Measurements from ENCODE around the gene FOXD4L1. TPM values are rescaled to one million over a fixed set of nuclear protein-coding genes. Genes with fewer than 3 reads are reported as not detected.
"Not testable (repeated sequence)": the region's sequence is repeated elsewhere in the genome, so short reads cannot be mapped to it uniquely, and the experiment has no call there.

FOXD4L1 gene
- under 1 TPM in 2 of 4 donors, not detected in 2; 0.19 to 0.24 TPM for total RNA-seq

DNA sequence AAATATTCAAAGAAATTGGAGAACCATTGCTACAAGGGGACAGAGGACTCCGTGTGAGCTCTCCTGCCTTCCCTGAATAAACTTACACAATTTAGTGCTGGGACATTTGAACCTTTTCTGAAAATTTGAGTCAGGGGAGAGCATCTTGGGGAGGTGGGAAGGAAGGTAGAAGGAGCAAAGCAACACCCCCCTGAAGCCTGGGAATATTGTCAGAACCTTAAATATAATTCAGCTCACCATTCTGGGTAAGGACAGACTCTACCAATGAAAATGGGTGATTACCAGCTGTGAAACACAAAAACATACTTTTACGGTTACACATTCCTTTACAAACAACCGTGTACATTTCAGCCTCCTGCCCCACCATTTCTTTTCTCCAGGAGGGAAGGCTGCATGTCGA is at the start of gene FOXD4L1:
FOXD4L1 (plus strand) TSS at position 301 of the 400 bp plus-strand sequence. CDS start 592 bp downstream, outside the sequence.
- not testable (repeated sequence) for ATAC-seq (ENCODE audit: low FRiP score); DNase-seq (ENCODE audit: low spot score)

DNA sequence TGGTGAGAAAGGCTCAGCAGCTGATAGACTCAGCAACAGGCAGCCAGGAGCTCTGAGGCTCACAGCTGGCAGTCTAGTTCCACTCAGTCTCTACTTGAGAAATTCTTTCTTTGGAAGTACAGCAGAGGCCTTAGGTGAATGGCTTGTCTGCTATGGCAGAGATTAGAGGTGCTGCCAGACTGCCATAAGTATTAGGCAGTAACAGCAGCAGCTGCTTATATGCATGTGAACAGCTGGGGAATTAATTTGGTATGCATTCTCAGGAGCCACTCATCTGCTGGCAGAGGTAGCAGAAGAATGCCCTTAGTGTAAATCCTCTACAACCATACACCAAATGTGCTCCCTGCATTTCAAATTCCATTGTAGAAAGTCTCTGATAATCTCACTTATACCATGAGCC is 32.7 kb upstream of the FOXD4L1 start:
- DNase-seq (ENCODE audit: low spot score); ATAC-seq (ENCODE audit: low FRiP score): not testable (repeated sequence)

GRCh38 chr2:113476688-113477368 is 21.6 kb upstream of the FOXD4L1 start:
- not testable (repeated sequence) for ATAC-seq (ENCODE audit: low FRiP score); DNase-seq (ENCODE audit: low spot score)

GRCh38 chr2:113496527-113496926 is 1.9 kb upstream of the FOXD4L1 start:
- DNase-seq (ENCODE audit: low spot score); ATAC-seq (ENCODE audit: low FRiP score): not testable (repeated sequence)

DNA sequence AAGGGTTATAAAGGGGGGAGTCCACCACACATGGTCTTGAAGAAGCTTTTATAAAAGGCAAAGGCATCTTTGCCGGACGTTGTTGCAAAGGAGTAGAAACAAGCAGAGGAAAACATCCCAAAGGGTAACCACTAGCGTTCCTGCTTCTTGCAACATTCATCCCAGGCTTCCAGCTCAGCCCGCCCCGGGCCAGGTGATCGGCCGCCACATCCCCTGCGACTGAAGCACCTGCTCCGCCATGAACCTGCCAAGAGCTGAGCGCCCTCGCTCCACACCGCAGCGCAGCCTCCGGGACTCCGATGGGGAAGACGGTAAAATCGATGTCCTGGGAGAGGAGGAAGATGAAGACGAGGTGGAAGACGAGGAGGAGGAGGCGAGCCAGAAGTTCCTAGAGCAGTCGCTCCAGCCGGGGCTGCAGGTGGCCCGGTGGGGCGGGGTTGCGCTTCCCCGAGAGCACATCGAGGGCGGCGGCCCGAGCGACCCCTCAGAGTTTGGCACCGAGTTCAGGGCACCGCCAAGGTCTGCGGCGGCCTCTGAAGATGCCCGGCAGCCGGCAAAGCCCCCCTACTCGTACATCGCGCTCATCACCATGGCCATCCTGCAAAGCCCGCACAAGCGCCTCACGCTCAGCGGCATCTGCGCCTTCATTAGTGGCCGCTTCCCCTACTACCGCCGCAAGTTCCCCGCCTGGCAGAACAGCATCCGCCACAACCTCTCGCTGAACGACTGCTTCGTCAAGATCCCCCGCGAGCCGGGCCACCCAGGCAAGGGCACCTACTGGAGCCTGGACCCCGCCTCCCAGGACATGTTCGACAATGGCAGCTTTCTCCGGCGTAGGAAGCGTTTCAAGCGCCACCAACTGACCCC is 787 bp downstream of the FOXD4L1 start:
- ATAC-seq (ENCODE audit: low FRiP score); DNase-seq (ENCODE audit: low spot score): not testable (repeated sequence)

GRCh38 chr2:113499886-113500722 is 1.6 kb downstream of the FOXD4L1 start:
- DNase-seq (ENCODE audit: low spot score); ATAC-seq (ENCODE audit: low FRiP score): not testable (repeated sequence)

DNA sequence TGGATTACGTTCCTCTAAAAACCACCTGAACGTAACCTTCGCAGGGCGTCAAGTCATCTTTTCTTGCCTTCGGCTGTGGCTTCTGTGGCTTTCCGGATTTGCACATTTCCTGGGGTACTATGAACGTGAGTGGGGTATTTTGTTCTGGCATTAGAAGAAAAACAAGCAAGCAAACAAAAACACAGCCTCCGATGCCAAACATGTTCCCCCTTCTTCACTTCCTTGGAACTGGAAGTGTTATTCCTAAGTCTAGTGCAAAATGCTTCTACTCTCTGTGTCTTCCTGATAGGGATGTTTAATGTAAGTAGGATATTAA is 2.2 kb downstream of the FOXD4L1 start:
- not testable (repeated sequence) for DNase-seq (ENCODE audit: low spot score)

GRCh38 chr2:113502216-113503093 is 4.0 kb downstream of the FOXD4L1 start:
- ATAC-seq (ENCODE audit: low FRiP score); DNase-seq (ENCODE audit: low spot score): not testable (repeated sequence)

More for the DNA sequence above, 2.2 kb downstream of the FOXD4L1 start:
- not testable (repeated sequence) for ATAC-seq (ENCODE audit: low FRiP score)

- DNase-seq (ENCODE audit: low spot score); ATAC-seq (ENCODE audit: low FRiP score): not testable (repeated sequence)
Observed at GRCh38 chr2:113503094-113504042, 4.9 kb downstream of the FOXD4L1 start.

DNA sequence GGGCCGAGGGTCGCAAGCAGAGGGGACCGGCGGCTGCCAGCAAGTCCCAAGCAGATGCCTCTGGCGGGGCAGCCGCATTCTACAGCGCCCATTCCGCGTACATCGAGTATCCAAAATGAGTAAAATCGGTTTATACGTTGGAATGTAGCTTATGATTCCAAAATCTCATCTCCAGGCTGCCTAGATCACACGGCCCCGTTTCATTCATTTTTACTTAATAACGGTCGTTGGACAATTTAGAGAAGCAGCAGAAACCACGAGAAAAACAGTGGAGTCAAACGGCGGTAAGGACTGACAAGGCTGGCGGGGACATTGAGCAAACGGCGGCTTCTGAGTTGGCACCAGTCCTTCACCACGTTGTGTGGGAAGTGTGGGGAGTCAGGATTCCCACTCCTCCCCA is 5.6 kb downstream of the FOXD4L1 start:
- not testable (repeated sequence) for ATAC-seq (ENCODE audit: low FRiP score); DNase-seq (ENCODE audit: low spot score)

DNA sequence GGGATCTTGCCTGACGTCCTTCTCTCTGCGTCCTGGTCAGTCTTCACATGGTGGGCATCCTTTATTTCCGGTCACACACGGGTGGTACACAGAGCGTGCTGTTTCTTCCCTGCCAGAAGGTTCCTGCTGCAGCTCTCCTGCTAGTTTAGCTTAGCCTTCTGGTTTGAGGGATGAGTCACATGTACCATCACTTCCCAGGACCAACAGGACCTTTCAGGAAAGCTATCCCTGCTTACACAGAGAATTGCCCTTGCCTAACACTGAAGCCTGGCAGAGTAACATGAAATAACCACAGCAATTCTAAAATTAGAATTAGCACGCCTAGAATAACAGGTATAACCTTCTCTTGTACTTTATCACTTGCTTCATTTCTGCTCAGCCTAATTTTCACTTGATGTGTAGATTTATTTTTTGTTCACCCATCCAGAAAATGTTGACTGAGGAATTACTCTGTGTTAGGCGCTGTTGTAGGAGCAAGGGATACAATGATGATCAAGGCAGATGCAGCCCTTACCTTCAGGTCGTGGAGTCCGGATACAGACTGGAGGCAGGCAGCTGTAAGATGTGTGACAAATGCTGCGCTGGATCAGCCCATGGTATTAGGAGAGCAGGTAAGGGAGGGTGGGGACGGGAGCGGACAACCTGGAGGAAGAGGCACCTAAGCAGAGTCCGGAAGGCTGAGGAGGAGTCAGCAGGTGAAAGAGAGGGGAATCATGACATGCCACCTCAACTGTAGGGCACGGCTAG is 9.1 kb downstream of the FOXD4L1 start:
- not testable (repeated sequence) for ATAC-seq (ENCODE audit: low FRiP score); DNase-seq (ENCODE audit: low spot score)

- DNase-seq (ENCODE audit: low spot score); ATAC-seq (ENCODE audit: low FRiP score): not testable (repeated sequence)
Observed at GRCh38 chr2:113508187-113508586, 9.7 kb downstream of the FOXD4L1 start.

GRCh38 chr2:113510913-113511312 is 12.4 kb downstream of the FOXD4L1 start:
- DNase-seq (ENCODE audit: low spot score); ATAC-seq (ENCODE audit: low FRiP score): not testable (repeated sequence)

DNA sequence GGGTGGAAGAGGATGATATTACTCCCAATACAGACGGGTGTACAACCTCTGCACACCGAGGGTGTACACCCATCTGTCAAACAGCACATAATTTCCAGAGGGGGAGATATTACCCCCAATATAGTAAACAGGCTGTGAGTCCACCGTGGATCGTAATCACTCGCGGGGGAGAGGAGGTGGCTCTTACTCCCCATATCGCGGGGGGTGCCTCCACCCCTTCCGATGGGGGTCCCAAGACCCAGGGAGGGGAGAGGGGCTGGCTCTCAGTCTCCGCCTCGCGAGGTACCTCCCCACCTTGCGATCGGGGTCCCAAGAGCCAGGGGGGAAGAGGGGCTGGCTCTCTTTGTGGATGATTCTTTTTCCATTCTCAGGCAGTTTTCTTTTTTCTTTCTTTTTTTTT is 13.4 kb downstream of the FOXD4L1 start:
- not testable (repeated sequence) for DNase-seq (ENCODE audit: low spot score)

DNA sequence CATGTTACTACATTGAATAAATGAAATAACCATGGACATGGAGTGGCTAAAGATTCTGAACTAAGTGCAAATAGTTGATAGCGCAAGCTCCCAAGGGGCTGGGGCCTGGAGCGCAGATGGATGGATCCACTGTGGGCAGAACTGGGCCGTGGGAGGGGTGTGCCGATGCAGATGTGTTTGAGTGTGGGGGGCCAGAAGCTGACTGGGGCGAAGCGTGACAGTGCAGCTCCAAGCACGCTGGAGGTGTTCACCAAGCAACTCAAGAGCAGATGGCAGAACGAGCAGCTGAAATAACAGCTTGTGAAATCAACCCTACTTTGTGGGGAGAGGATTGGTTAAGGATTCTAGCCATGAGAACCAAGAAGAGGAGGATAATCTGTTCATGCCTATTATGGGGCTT is 17.0 kb downstream of the FOXD4L1 start:
- not testable (repeated sequence) for DNase-seq (ENCODE audit: low spot score); ATAC-seq (ENCODE audit: low FRiP score)

More for the DNA sequence above, 13.4 kb downstream of the FOXD4L1 start:
- ATAC-seq (ENCODE audit: low FRiP score), result not testable (repeated sequence)

DNA sequence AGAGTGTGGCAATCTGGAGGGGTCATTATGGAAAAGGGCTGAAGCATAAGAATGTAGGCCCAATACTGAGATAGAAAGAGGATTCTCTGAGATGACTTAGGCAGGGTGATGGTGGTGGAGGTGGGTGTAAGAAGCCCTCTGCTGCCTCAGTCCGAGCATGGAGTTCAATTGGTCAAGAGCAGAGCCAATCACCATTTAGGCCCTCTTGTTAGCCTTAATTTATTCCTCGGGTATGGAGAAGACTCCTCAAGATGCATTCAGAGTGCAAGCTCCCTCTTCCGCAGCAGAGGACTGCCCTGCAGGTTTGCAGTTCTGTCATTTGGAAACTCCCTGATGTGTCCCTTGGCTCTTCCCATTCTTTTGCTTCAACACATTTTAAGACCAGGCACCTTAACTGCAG is 17.5 kb downstream of the FOXD4L1 start:
- not testable (repeated sequence) for DNase-seq (ENCODE audit: low spot score); ATAC-seq (ENCODE audit: low FRiP score)

DNA sequence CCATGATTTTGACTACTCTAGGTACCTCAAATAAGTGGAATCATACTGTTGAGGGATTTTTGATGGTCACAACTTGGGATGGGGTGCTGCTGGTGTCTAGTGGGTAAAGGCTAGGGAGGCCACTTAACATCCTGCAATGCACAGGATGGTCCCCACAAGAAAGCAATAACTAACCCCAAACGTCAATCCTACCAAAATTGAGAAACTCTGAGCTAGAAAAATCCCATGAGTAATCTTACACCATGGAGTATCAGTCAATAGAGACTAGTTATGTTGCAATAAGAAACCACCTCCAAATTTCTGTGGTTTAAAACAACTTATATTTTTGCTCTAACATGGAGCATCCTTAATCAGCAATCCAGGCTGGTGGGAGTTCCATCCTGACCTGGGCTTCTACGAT is 18.6 kb downstream of the FOXD4L1 start:
- ATAC-seq (ENCODE audit: low FRiP score), result not testable (repeated sequence)

More for the DNA sequence above, 18.6 kb downstream of the FOXD4L1 start:
- not testable (repeated sequence) for DNase-seq (ENCODE audit: low spot score)
